ENCODE results near the gene BOK.

BOK gene

DNA sequence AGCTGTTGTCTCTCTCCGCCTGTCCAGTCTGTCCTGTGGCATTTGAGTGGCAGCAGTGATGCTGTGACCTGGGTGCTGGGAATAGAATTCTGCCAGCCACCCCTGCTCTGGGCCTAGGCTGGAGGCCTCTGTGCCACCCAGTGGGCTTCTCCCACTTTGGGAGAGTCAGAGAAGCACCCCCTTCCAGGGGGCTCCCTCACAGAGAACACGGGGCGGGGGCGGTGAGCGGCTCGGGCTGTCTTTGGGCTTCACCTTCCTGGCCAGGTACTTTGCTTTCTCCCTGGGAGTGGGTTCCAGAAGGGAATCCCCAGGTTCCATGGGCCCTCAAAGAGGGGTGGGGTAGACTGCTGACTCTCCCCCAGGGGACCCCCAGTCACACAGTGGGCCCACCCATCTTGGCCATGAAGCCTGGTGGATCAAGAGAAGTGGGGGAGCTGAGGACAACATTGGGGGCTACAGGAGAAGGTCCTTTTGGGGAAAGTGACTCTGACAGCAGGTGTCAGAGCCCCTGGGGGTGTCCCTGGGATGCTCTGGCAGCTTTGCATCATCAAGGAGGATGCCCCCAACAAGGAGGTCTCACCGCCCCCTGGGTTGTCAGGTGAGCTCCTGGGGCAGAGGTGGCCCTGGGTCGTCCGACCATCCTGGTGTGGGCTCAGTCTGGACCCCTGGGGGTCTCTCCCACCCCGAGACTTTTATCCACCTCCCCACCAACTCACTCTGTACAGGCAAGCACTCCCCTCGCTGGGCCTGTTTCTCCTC, 18.8 kb upstream of the BOK start:
- no peak for DNase-seq

DNA sequence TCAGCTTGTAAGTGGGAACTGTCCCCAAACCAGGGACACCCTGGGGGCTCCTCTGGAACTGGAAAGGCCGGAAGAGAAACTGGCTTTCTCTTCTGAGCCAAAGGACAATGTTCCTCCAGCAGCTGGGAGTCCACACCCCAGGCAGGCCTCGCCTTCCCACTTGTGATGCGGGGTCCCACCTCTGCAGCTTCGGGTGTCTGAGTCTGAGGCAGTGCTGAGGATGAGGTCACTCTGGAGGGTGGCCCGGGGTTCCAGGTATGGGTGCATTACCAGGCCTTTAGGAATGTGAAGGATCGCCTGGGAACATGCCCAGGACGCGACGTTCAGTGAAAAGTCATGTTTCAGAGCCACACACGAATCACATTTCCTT, 18.2 kb upstream of the BOK start:
- DNase-seq, result no peak

DNA sequence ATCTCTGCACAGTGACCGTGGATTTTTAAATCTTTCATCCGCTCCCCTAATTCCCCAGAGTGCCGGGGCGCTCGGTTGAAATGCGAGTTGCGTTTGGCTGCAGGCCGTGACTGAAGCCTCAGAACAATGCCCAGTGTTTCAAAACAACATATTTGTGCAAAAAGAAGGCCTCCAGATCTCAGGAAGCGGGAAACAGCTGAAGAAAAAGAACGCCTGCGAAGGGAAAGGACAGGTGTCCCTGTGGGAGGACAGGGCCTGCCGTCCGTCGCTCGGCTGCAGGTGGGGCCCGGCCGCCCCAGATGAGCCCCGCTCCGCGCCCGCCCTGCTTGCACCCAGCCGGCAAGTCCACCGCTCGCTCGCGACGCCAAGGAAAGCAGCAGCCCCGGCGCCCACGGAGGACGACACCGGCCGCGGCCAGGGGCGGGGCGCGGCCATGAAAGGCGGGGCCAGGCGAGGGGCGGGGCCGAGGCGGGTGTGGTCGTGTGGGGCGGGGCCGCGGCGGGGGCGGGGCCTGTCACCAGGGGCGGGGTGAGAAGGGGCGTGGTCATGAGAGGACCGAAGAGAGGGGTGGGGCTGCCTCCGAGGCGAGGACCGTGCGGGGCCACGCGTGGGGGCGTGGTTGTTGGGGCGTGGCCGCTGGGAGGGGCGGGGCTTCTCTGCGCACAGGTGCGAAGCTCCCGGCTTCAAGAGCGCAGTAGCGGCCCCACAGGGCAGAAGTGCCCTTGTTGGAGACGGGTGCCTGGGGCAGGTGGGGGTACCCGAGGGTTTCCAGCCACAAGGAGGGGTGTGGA, 17.6 kb upstream of the BOK start:
- peak; percentile 71 for DNase-seq

DNA sequence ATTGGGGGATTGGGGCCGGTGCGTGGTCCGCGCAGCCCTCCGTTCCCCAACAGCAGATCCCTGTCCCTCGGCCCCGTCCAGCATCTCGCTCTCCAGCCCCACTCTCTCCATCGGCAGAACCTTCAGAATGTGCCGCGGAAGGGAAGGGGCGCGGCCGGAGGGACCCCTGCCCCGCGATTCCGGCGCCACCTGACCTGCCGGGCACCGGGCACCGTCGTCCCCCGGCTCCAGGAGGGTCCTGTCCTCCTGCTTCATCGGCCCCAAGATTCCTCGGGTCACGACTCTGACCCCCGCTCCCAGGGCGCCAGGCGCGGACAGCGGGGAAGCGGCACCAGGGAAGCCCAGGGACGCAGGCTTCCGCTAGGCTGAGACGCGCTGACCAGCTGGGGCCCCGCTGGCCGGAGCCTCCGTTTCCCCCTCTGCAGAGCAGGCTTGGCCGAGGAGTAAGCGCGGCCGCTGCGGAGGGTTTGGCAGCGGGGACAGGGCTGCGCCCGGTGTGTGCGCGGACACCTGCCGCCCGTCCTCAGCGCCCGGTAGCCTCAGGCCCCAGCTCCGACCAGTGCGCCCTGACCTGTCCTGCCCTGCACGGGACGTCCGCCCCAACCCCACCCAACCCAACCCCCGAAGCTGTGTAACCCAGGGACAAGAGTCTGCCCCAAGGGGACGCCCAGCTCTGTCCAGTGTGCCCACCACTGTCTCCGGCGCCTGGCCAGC, 16.8 kb upstream of the BOK start:
- no peak for DNase-seq

DNA sequence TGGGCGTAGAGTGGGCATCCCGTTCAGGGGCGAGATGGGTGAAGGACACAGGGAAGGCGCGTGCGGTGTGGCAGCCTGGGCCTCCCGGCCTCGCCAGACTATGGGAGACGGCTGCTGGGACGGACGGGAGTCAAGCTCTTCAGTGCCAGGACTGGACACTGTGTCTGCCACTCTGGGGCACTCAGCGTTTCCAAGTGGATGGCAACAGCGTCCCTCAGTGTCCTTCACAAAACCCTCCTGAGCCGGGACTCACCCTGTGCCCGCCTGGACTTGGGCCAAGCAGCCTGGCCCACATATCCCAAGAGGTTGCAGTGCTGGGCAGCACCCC, 16.3 kb upstream of the BOK start:
- DNase-seq, result no peak

DNA sequence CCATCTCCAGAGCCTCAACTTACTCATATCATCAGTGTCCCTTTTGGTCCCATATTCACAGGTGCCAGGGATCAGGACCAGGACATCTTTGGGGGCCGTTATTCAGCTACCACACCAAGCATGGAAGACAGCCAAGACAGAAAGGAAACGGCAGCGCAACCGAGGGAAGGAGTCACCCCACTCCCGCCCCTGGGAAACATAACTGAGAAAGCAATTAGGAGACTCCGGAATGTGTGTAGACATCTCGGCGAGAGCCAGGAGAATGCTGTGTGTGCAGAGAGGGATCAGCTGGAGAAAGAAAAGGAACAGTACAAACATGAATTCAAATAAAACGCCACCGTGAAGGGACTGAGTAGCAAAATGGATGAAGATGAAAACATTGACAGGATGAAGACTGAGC, 13.4 kb upstream of the BOK start:
- no peak for DNase-seq

DNA sequence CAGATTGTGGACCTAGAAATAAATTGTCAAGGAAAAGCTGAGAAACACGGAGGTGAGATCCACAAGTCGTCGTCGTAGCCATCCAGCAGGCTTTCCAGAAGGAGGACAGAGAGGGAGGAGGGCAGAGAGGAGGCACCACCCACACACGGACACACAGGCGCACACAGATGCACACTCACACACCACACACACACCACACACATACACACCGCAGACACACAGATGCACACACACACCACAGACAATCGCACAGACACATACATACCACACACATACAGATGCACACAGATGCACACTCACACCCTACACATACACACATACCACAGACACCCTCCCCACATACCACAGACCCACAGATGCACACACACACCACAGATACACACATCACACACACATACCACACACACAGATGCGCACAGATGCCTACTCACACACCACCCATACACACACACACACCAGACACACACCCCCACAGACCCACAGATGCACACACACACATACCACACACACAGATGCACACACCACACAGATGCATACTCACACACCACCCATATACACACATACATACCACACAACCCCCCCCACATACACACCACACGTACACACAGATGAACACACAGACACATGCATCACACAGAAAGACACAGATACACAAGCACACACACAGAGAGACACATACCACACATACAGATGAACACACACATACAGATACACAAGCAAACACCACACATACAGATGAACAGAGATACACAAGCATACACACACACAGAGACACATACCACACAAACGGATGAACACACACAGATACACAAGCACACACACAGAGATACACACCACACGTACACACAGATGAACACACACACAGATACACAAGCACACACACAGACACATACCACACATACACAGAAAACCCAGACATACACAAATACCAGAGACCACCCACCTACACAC, 12.7 kb upstream of the BOK start:
- DNase-seq, result no peak

DNA sequence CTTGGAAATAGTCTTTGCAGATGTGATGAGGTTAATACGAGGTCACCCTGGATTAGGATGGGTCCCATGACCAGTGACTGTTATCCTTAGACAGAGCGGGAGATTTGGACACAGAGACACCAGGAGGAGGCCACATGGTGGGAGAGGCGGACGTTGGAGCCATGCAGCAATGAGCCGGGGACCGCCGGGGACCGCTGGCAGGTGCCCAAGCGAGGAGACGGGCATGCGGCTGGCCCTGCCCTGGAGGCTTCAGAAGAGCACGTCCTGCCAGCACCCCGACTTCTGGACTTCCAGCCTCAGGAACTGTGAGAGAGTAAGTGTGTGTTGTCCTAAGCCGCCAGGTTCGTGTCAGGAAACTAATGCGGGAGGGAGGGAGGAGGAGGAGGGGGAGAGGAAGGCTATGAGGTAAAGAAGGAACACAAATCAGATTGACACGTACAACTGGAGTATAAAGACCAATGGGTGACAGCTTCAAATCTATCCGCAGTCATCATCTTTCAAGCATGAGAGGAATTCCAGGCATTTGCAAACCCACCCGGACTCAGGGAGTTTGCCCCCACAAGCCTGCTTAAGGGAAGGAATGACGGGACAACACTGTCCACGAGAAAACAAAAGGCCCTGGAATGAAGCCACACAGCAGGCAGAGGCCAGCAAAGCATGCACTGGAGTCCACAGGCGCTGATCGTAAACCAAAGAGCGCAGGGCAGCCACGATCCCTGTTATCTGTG, 11.6 kb upstream of the BOK start:
- no peak for DNase-seq

DNA sequence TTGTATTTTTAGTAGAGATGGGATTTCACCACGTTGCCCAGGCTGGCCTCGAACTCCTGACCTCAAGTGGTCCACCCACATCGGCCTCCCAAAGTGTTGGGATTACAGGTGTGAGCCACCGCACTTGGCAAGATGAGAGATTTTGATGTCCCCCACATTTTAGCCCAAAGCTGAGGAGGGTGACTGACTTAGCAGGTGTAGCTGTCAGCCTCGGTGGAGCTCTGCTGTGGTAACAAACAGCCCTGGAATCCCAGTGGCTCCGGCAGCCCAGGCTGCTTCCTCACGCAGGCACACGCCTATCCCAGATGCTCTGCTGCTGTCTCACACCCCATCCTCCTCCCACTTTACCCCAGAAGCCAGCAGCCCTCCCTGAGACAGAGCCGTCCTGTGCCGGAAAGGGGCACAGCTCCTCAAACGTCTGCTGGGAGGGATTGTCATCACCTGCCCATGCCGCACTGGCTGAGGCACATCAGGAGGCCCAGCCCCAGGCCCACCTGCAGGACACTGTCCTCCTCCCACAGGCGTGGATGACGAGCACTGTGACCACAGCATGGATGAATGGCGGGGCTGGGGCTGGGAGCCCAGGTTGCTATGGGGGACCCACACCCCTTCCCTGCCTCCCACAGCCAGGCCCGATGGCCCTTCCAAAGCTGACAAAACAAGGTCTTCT, 10.6 kb upstream of the BOK start:
- DNase-seq, result no peak

DNA sequence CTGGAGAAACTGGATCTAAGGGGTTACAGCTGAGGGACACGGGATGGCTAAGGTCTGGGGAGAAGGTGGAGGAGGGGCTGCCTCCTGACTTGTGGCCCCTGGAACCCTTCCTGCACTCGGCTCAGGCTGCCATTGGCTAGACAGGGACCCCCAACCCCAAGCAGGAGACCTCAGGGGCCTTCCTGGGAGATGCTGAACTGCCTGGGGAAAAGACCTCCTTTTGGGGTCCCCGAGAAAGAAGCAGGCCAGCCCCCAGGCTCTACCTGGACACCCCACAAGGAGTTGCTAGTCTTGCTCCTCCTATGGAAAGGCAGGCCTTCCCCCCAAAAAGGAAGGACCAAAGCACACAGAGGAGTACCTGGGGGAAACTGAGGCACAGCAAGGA, 10.1 kb upstream of the BOK start:
- no peak for DNase-seq

DNA sequence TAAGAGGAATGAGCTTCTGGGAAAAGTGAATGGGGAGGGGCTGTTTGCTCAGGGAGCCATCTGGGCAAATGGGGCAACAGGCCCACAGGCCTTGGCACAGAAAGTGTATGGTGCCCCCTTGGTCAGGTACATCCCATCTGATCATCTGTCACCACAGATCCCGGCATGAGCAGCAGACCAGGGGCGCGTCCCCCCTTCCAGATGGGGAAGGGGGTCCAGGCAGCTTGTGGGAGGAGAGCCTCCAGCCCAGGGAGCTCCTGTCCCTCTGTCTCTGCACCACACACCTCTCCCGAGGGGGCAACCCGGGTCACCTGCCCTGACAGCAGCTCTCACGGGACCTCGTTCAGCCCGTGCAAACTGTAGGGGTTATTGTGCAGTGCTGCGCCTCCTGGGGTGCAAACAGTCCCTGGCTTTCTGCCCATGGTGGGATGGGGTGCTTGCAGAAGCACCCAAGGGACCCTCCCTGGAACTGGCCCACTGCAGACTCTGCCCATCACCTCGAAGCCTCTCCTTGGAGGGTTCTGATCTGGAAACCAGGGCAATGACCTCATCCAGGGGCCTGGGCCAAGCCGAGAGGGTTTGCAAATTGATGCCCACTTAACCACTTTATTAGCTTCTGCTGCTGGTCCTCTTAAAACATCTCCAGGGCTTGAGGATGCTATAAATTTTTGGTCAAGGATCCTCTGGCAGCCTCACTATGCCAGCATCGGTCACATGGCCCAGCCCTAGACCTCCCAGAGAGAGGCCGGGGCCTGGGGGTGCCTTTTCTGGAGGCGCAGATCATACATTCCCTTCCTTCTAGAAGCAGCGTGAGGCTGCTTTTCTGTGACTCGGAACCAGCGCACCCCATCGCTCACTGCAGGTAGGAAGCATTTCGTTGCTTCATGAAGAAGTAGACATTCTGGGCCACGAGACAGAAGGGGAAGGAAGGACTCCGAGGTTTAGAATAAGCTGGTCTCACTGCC, 7.6 kb upstream of the BOK start:
- no peak for DNase-seq

DNA sequence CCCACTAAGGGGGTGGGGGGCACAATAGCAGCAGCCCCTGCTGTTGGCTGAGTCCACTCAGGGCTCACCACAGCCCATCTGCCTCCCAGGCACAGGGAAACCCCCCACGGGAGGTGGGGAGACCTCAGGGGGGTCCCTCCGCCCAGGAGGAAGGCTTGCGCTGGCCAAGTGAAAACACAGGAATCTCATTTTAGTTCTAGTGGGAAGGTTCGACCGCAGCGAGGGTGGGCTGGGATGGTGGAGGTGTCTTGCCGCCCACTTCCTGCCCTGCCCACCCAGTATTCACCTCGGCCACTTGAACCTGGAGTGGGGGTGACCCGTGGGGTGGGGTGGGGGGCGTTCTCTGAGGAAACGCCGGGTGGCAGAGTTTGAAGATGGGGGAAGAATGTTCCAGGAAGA, 6.9 kb upstream of the BOK start:
- DNase-seq, result no peak

DNA sequence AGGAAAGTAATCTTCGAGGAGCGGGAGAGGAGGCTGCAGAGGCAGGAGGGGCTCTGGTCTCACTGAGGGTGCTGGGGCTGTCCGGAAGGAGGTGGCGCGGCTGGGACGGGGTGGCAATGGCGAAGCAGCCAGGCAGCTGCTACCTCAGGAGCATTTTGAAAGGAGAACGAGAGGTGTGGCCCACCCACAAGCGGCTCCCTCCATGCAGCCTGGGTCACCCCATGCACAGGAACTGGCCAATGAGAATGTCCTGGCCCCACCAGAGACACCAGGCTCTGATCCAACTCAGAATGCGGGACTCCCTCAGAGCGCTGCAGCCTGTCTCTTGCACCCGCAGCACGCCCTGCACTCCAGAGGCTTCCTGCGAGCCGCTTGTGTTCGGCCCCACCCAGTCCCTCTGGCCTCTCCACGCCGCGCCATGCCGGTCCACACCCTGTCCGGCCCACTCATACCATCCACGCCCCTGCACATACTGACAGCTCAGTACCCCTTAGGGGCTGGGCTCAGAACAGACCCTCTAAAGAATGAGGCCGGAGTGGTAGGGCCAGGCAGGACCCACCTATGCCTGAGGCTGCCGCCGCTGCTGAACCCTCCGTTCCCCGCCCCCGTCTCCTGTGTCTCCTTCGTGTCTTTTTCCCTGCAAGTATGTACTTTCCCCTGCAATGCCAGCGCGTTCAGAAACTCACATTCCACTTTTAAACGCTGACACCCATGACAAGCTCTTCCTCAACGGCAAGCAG, 6.4 kb upstream of the BOK start:
- no peak for DNase-seq

DNA sequence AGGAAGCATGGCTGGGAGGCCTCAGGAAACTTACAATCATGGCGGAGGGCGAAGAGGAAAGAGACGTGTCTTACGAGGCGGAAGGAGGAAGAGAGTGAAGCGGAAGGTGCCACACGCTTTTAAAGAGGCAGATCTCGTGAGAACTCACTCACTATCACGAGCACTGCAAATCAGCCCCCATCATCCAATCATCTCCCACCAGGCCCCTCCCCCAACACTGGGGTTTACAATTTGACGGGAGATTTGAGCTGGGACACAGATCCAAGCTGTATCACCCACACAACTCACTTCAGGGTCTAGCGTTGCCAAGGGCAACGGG, 5.1 kb upstream of the BOK start:
- no peak for DNase-seq

DNA sequence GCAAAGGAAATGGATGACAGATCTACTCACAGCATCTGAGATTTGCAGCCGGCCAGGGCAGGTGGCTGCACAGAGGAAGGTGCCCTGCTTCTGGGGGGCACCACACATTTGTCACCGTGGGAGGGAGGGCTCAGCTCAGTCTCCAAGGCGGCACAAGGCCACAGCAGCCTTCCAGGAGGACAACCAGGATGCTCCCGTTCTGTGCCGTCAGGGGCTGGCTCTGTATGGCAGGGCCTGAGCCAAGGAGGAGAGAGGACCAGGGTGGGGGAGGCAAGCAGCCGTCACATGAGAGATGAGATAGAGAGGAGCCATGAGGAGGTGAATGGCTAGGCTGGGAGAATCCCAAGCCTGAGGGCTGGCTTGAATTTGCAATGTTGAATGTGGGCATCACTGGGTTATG, 4.6 kb upstream of the BOK start:
- no peak for DNase-seq

DNA sequence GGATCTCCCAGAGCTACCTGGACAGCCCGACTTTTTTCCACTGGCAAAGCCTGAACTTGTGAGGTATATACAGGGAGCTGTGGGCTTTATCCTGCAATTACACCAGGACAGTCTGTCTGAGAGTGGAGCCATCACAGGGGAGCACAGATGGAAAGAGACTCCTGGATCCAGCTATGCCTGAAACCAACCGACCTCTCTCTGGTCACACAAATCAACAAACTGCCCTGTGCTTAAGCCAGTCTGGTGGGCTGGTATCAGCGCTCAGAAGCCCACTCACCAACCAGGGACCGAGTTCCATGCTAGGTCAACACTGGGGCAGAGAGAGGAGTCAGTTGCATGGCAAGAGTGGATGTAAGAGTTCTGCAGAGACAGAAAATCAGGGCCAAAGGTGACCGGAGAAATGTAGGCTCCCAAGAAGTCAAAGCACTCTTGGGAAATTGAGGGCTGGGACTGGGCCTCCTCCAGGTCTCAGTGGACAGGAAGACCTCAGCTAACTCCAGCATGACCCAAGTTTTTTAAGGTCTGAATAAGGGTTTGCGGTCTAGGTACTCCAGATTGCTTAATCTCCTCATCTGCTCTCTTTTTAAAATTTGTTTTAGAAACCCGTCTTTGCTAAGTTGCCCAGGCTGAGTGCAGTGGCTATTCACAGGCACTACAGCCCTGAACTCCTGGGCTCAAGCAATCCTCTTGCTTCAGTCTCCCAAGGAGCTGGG, 3.8 kb upstream of the BOK start:
- no peak for DNase-seq

DNA sequence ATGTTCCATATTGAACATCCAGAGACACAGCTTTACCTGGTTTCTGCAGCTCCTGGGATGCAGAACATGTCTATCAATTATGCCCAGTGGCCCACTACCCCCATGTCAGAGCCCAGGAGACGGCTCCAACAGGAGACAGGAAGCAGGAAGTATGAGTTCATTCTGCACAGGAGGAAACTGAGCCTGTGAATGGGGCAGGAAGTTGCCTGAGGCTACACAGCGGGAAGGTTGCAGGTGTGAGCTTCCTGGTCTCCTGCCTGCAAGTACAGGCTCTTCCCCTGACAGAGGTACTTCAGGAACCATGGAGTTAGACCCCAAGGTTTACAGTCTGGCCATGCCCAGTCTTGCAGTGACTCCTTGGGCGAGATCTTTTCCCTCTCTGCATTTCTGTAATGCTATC, 2.8 kb upstream of the BOK start:
- DNase-seq, result no peak

DNA sequence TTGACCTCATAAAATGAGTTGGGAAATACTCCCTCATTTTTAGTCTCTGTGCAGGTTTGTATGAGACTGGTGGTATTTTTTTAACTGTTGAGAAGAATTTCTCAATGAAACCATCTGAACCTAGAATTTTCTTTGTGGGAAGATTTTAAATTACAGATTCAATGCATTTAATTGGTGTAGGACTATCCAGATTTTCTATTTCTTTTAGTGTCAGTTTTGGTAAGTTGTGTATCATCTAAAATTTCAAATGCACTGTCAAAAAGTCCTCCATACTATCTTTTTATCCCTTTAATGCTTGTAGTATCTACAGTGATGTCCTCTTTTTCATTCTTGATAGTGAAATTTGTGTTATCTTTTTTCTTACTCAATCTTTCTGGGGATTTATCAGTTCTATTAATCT, 1.8 kb upstream of the BOK start:
- DNase-seq, result no peak
